GM12878 (cell line): ENCODE data around the gene TRAIP.
"Not testable (repeated sequence)": the region's sequence is repeated elsewhere in the genome, so short reads cannot be mapped to it uniquely, and the experiment has no call there.

Experiments used
- SMC3 ChIP-seq: IDR thresholded peaks from 2 replicates; pipeline ENCODE4 v1.6.1; 2011; ENCODE audit warnings: low read length, improper control_type of control experiment, borderline replicate concordance
- TF ChIP-seq, protein P1 (sequence below): fragments of 450-650 bp; IDR thresholded peaks from 2 replicates; pipeline ENCODE4 v1.6.1; 2016; ENCODE audit warnings: mild to moderate bottlenecking
- TF ChIP-seq, protein P2 (sequence below), 3 experiments: IDR thresholded peaks in 2 of 3; conservative IDR thresholded peaks in 1 of 3; 2 replicates each; pipeline ENCODE4 v1.5.1; 2011; ENCODE audit warnings: low read depth in 3 of 3, low read length in 3 of 3, mild to moderate bottlenecking in 3 of 3, control low read depth in 2 of 3, moderate library complexity in 2 of 3, inconsistent platforms in 1 of 3, mixed read lengths in 1 of 3; ENCODE audit not compliant: control insufficient read depth in 2 of 3, insufficient read depth in 1 of 3; ENCODE audit errors: extremely low read depth in 1 of 3

DNA sequence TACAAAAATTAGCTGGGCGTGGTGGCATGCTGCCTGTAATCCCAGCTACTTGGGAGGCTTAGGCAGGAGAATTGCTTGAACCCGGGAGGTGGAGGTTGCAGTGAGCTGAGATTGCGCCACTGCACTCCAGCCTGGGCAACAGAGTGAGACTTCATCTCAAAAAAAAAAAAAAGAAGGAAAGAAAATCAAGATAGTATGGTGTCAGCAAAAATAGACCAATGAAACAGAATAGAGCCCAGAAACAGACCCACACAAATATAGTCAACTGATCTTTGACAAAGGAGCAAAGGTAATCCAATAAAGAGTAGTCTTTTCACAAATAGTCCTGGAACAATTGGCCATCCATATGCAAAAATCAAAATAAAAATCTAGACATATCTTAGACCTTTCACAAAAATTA lies 33.2 kb downstream of the TRAIP start:
- TF ChIP-seq, protein P1, sequence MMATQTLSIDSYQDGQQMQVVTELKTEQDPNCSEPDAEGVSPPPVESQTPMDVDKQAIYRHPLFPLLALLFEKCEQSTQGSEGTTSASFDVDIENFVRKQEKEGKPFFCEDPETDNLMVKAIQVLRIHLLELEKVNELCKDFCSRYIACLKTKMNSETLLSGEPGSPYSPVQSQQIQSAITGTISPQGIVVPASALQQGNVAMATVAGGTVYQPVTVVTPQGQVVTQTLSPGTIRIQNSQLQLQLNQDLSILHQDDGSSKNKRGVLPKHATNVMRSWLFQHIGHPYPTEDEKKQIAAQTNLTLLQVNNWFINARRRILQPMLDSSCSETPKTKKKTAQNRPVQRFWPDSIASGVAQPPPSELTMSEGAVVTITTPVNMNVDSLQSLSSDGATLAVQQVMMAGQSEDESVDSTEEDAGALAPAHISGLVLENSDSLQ: not testable (repeated sequence)
- TF ChIP-seq, protein P2, sequence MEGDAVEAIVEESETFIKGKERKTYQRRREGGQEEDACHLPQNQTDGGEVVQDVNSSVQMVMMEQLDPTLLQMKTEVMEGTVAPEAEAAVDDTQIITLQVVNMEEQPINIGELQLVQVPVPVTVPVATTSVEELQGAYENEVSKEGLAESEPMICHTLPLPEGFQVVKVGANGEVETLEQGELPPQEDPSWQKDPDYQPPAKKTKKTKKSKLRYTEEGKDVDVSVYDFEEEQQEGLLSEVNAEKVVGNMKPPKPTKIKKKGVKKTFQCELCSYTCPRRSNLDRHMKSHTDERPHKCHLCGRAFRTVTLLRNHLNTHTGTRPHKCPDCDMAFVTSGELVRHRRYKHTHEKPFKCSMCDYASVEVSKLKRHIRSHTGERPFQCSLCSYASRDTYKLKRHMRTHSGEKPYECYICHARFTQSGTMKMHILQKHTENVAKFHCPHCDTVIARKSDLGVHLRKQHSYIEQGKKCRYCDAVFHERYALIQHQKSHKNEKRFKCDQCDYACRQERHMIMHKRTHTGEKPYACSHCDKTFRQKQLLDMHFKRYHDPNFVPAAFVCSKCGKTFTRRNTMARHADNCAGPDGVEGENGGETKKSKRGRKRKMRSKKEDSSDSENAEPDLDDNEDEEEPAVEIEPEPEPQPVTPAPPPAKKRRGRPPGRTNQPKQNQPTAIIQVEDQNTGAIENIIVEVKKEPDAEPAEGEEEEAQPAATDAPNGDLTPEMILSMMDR (IDR thresholded peaks at IDR 0.05 in 2 of 3, conservative IDR thresholded peaks at IDR 0.05 in 1 of 3; ENCODE audit: control insufficient read depth in 2 of 3, extremely low read depth in 1 of 3, insufficient read depth in 1 of 3, low read depth in 3 of 3, low read length in 3 of 3): not testable (repeated sequence)
- TF ChIP-seq SMC3: not testable (repeated sequence)
